GM04503 (cell line): Measurements from ENCODE around the gene GALNT6.
"Not testable (repeated sequence)": the region's sequence is repeated elsewhere in the genome, so short reads cannot be mapped to it uniquely, and the experiment has no call there.

ENCODE experiments used
- DNase-seq: peaks from one replicate; pipeline ENCODE4 v3.0.0-alpha.2; 2012; ENCODE audit warnings: low read depth

The GALNT6 gene

DNA sequence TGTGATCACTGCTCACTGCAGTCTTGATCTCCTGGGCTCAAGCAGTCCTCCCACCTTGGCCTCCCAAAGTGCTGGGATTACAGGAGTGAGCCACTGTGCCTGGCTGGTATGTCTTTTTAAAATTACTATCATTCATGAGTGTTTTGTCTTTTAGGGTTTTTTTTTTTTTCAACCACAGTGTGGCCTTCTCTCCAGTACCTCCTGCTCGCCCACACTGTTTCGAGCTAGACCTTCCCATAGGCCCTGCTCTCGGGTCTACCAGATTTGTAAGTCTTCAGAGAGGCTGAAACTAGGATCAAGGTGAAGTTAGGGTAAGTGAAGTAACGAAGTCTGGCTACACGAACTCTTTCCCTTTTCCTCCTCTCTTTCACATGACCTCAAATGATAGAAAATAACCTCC, 68.8 kb downstream of the GALNT6 start:
- DNase-seq: no peak

DNA sequence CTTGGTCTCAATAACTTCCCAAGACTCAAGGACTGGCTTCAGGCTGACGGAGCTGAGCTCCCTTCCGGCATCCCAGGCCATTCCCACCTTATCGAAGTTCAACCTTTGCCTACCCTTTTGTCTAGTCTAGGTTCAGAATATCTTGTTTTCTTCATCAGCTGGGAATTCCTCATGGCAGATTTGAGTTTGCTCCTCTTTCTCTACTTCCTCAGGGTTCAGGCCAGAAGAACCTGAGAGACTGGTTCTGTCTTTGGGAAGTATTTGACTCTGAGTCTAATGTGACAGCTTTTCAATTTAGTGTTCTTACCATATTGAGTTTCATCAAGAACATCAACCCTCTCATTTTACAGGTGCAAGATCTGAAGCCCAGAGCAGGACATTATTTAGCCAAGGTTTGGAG, 69.3 kb downstream of the GALNT6 start:
- DNase-seq: no peak

DNA sequence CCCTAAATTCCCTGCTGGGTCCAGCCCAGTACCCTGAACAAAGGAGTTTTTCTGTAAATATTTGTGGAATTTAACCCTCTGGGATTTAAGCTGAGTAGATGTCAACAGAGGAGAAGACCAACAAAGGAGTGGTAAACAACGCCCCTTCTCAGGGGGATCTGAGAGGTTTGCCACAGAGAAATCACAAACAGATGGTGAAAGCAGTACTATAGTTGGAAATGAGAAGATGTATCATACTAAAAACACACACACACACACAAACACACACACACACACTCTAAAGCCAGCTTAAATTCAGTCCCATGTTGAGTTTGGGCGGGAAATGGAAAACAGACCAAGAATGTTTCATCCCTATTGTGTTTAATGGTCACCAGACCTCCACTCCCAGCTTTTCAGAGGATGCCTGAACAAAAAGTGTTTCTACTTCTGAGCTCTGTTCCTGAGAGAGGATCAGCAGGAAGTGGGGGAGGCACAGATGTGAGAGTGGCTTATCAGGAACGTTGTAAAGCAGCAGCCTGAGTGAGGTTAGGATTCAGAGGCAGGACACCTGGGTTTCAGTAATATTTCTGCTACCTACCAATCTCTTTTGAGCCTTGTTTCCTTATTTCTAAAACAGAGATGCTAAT, 70.4 kb downstream of the GALNT6 start:
- peak; percentile 52 for DNase-seq

DNA sequence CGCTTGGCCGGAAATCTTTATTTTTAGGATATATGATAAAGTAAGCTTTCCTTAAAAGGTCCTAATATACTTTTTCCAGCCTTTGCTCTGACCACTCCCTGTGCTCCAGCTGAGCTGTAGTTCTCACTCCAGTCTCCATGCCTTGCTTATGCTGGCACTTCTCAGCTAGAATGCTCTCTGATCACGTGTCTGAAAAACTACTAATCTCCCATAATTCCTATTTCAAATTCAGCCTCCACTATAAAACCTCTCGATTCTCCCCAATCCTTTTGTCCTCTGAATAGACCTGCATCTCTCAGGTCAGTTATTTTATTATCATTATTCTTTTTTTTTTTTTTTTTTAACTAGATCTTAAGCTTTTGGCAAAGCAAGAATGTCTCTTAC, 70.9 kb downstream of the GALNT6 start:
- no peak for DNase-seq

DNA sequence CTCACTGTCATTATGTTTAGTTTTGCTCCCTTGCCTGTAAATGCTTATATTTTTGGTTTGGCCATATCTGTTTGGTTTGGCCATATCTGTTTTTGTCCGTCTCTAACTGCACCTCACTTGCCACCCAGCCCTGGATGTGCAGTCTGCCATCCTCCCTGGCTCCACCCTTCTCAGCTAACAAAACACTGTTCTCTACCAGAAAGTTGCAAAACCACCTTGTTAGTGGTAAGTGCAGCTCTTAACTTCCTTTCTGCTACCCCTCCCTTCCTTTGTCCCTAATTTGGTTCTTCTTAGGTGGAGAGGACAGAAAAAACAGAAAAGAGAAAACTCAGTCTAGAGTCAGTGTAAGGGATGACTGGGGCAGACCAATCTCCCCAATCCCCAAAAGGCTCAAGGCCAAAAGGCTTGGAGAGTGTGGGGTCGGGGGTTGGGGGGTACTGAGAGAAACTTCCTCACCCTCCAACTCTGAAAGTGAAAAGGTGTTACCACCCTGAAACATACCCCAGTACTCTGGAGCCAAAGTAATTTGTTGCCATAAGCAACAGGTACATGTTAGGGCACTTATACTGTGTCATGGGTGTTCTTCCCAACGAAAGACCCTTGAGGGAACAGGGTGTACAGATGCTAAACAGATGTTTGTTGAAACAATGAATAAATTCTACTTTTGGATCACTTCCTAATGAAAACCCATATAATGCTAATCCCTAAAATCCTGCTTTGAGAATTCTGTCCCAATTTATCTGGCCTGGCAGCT, 72.2 kb downstream of the GALNT6 start:
- DNase-seq: no peak

DNA sequence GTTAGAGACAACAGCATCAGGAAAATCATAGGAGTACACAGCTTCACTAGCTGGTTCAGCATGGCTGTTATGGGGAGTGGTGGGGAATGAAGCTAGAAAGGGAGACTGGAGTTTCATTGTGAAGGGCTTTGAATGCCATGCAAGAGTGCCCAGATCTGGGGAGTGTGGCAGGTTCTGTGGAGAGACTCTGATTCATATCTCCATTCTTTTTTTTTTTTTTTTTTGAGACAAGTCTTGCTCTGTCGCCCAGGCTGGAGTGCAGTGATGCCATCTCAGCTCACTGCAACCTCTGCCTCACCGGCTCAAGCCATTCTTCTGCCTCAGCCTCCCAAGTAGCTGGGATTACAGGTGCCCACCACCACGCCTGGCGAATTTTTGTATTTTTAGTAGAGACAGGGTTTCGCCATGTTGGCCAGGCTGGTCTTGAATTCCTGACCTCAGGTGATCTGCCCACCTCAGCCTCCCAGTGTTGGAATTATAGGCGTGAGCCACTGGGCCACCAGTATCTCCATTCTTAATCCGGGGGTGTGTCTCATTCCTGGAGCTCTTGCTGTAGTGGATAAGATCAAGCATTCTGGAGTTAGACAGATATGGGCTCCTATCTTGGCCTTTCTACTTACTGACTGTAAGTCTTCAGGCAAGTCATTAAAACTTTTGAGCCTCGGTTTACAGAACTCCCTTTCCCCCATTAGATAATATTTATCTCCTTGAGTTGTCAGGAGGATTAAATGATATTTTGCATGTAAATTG, 73.0 kb downstream of the GALNT6 start:
- DNase-seq: not testable (repeated sequence)

DNA sequence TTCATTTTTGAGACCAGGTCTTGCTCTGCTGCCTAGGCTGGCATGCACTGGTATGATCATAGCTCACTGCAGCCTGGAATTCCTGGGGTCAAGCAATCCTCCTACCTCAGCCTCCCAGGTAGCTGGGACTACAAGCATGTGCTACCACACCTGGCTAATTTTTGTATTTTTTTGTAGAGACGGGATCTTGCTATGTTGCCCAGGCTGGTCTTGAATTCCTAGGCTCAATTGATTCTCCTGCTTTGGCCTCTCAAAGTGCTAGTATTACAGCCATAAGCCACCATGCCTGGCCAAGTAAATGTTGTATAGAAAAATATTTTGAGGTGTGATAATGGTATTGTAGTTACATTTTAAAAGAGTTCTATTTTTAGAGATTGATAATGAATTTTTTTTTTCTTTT, 79.8 kb downstream of the GALNT6 start:
- DNase-seq: no peak

DNA sequence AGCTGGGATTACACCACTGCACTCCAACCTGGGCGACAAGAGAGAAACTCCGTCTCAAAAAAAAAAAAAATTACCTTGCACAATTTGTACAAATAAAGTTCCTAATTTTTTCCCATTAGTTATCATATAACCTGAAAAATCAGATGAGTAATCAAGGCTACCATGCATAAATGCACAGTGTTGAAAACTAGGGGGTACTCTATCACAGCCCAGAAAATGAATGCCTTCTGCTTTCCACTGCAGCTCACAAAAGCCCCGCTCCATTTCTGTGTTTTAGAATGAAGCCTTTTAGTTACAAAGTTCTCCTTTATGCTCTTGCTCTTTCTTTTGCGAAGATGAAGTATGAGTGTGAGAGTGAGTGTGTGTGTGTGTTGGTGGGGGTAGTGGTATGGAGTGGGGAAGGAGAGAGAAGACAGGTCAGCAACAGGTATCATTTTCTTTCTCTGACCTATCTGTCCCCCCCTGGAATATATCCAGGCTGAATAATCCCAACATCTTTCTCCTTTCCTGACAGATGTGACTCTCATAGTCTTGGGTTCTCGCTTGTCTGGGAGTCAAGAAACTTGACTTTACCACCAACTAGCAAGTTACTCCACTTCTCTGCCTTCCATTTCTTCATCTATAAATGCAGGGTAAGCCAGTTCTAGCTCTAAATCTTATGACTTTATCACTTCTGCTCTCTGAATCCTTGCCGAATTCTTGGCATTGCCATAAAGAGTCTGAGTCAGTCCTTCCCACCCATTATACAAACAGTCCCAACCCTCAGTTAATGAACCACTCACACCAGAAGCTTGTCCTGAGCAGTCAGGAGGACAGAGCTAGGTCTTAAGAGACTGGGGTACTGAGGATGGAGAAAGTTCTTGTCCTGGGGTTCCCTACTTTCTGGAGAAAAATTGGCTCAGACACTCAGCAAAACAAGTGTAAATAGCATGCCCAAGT, 83.3 kb downstream of the GALNT6 start:
- DNase-seq: peak; percentile 78

DNA sequence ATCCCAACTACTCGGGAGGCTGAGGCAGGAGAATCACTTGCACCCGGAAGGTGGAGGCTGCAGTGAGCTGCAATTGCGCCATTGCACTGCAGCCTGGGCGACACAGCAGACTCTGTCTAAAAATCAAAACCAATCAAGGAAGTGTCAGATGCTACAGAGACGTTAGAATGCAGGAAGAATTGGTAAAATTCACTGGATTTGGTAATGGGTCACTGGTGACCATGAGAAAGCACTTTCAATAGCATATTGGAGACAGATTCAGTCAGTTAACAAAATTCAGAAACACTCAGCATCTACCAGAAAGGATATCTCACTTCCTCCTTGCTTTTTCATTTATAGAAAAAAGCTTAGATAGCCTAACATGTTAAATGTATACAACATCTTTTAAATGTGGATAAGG, 84.7 kb downstream of the GALNT6 start:
- no peak for DNase-seq
